NCI-H1048 (cell line): ENCODE measurements around the gene MACROD2.

ENCODE experiments used
- DNase-seq: peaks from one replicate; lab custom pipeline; 2025; lab: John Stamatoyannopoulos, UW

The MACROD2 gene

DNA sequence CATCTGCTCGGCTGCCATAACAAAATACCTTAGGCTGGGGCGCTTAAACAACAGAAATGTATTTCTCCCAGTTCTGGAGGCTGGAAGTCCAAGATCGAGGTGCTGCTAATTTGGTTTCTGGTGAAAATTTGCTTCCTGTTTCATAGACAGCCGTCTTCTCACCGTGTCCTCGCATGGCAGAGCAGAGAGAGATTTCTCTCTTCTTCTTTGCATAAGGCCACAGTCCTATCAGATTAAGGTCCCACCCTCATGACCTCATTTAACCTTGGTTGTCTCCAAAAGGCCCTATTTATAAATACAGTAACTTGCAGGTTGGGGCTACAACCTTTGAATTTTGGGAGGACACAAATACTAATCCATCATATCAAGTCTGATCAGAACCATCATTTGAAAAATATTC is 2033.6 kb downstream of the MACROD2 start:
- DNase-seq = no peak

DNA sequence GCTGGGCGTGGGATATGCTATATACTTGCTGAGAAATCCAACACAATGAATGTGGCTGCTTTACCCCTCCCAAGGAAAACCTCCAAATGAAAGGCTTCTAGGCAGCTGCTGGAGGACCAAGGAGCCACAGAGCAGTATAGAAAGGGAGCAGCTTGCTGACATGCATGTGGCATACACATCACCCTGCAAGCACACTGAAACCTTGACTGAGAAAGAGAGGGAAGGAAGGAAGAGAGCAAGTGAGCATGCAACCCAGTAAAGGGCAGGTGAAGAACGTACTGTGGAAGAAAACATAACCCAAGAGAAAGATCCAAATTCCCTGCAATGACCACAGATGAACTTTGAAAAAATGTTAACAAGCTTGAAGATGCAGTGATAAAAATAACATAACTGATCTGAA is 2034.9 kb downstream of the MACROD2 start:
- DNase-seq = no peak

DNA sequence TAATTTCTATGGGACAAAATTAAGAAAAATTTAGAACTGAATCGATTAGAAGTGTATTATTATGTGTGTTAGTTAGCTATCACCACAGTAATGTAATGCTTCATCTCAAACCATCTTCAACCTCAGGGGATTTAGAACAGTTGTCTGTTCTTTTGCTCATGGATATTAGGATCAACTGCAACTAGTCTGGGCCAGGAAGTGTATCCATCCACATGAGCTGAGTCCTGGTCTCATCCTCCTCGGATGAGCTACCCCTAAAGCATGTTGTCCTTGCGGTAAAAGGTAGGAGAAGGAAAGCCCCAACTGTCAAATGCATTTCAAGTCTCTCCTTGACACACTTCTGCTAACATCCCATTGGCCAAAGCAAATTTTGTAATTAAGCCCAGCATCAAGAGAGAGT is 2040.3 kb downstream of the MACROD2 start:
- DNase-seq = no peak

DNA sequence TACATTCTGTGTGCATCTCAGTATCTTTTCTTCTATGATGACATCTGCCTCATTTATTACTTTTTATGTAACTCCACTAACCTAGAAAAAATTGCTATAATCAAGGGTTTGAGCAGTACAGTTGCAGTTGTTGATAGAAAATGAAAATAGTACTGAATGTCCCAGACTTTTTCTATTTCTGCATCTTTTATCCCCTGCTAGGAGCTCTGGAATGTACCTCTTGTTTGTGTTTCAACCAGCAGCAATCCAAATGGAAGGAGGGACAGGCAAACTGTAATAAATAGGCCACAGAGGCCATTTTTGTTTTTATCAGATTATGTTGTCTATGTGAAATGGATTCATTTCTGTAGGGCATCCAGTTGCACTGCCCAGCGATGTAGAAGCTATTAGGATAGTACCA is 2041.0 kb downstream of the MACROD2 start:
- DNase-seq = no peak

DNA sequence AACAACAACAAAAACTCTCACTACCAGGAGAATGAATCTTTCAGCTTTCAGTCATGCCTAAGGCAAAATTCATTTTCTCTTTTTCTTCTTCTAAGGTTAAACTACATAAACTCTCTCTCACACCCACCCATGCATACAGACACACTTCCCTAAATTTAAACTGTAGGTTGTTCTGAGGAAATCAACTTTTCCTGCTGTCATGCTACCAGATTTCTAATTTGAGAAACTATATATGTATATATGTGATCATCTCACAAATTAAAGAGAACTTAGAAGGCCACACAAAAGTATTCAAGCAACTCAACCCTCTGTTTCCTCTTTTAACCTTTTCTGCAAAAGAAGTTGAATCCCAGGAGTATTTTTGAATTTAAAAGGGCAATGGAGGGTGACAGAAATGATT is 2045.4 kb downstream of the MACROD2 start:
- no peak for DNase-seq

DNA sequence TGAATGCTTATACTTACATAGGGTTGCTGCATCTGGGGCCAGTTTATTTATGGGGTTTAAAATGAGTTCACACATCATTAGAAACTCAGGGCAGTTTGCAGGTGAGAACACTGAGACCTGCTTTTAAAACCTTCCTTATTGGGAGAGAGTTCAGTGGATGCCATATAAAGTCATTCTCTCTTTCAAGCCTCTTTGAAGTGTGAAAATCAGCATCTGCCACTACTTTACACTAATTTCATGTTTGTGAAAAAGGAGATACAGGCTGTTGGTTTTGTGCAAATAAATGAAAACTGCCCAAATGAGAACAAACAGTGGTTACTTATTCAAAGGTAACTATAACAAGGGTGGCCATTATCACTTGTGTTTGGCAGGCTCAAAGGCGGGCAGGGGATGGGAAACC is 2047.4 kb downstream of the MACROD2 start:
- no peak for DNase-seq

DNA sequence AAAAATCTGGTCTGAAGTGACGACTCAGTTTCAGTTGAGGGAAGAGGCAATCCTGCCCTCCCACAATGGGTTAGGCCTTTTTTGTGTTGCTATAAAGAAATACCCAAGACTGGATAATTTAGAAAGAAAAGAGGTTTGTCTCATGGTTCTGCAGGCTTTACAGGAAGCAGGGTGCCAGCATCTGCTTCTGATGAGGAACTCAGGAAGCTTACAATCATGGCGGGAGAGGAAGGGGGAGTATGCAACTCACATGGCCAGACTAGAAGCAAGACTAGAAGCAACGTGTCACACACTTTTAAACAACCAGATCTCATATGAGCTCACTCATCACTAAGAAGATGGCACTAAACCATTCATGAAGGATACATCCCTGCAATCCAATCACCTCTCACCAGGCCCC is 2048.6 kb downstream of the MACROD2 start:
- no peak for DNase-seq

DNA sequence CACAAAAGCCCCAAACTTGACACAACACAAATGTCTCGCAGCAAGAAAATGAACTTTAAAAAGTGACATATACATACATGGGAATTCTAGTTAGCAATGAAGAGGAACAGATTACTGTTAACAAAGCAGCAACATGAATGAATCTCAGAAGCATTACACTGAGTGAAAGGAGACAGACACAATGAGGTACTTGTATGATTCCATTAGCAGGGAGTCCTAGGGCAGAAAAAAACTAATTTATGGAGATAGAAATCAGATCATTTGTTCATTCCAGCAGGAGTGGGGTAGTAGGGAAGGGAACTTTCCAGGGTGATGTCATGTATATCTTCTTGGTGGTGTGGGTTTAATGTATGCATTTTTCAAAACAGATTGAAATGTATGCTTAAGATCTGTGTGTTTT is 2053.6 kb downstream of the MACROD2 start:
- no peak for DNase-seq

DNA sequence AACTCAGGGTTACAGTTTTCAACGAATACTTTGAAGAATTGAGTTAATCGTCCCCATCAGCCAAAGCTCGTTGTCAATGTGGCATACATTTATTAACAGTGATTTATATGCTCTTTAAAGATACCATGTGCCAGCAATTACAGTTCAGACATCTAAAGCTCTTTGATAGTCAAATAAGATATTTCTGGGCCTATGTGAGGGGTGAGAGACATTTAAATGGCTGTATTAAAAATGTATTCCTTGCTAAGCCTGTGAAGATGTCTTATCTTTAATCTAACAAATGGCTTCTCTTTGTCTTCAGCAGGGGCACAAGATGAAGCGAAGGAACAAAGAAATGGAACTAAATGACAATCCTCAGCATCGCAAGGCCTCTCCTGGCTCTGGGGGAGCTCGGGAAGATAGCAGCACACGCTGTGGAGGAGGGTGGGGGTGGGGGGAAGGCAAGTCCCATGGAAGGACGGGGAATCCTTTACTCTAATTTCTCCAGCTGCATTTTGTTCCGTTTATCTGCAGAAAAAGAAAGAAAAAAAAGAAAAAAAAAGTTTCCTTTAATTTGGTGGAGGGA is 2054.3 kb downstream of the MACROD2 start:
- DNase-seq = no peak

DNA sequence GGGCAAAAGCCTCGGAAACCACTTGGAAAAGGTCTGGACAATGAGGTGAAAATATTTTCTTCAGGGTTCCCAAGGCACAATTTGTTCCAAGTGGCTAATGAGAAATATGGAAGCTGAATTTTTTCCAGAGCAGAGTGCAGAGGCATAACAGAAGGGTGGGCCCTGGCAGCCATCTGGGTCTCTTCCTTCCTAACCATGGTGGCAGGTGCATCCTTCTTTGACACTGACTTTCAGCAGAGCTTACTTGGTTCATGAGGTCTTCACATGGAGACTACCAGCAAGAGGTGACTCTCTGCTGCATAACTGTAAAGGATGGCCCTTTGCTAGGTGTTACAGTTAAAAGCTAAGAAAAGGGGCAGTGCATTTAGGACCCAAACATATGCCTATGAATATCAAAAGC is 2055.1 kb downstream of the MACROD2 start:
- no peak for DNase-seq

DNA sequence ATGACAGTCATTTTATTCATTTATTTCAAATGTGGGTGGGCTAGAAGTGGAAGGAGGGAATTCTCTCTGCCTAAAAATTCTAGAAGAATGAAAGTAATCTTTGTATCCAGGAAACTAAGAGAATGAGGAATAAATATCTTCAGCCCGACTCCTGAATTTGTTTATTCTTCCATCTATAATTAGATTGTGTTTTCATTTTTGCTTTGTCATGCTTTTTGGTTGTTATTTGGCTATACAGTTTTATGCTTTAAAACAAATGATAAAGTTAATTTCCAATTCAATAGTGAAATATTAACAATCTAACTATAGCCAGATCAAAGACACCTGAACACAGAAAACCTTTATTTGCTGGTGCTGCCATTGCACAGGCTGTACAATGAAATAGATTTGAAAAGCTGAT is 2056.7 kb downstream of the MACROD2 start:
- DNase-seq = no peak

DNA sequence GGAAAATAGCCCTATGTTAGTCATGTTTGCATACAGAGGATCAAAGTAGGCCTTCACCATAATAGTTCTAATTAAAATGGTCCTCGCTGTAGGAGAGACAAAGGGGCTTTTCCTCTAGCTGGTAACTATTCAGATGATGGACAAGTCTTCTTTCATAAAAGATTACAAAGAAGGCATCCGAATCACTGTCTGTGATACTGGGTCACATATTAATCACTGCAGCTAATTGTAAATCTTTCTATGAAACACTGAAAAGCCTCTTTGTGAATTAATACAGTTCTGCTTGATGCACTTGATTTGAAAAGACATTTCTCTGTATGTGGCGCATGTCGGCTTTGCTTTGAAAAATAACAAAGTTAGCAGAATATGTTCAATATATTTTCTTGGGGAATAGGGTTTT is 2057.1 kb downstream of the MACROD2 start:
- DNase-seq = no peak

DNA sequence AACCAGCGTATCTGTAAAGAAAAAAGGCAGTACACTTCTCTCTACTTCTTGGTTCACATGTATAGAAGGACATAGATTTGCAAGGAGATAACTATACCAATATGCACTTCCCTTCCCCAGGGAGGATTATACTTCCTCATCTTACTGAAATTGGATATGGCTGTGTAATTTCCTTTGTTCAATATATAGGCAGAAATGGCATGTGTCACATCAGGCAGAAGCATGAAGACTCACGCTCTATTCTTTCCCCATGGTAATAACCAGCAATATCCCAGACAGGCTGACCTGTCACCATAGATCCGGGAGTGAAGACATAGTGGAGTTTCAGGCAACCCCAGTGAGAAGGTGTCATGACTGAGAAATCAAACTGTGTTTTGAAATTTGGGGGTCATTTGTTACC is 2059.7 kb downstream of the MACROD2 start:
- no peak for DNase-seq

DNA sequence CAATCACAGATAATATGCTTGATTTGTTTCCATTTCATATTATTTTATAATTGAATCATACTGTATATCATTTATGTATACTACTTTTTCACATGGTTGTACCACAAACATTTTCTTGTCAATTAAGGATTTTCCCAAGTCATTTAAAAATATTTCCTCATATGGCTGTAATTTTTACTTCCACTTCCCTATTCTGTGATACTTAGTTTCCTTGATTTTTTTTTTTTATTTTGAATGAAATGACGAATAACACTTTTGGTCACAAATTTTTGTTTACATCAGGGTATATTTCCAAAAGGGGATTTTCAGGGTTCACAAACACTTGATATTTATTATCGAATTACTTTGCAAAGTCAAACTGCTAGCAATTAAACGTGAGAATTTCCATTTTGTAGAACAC is 2062.3 kb downstream of the MACROD2 start:
- no peak for DNase-seq

DNA sequence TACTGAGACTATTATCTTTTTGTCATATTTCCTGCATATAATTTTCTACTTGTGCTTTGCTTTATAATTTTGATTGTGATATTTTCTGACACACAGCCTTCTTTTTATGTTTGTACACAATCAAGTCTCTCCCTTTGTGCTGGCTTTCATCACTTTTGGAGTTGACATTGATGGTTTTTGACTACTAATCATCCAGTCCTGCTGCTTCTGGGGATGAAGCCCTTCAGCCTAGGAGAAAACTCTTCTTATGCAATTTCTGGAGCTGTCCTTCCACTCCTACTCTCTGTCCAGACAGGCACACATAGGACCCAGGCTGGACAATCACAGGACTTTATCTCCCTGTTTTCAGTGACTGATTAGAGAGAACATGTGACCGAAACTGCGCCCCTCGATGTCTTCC is 2063.0 kb downstream of the MACROD2 start:
- DNase-seq = no peak

DNA sequence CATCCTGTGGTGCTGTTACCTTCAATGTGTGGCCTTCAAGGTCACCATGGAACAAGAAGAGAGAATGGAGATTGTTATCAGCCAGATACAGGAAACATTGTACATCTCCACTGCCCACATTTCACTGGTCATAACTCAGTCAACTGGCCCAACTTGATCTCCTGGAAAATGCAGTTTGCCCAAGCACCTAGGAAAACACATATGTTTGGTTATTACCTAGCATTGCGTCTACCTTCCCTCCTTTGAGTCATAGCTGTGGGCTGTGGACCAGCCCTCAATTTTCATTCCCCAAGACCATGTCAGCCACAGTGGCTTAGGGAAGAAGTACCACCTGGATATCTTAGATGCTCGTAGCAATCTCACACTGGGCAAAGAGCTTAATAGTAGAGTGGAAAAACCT is 2064.5 kb downstream of the MACROD2 start:
- no peak for DNase-seq

DNA sequence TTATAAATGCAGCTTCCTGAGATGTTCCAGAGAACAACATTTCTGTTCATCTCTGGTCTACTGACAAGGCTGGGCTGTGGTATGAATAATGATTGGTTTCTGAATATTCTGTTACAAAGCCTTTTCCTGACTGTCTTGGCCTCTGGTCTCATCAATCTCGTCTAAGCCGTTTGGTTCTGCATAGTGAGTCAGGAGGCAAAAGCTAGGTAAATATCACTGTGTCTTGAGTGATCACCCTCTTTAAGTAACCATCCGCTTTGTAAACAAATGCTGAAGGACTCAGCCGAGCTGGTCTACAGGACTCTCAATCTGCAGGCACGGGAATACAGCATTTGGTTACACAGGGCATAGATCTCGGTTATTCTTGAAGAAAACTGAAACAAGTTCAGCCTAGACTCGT is 2066.0 kb downstream of the MACROD2 start:
- DNase-seq = no peak

DNA sequence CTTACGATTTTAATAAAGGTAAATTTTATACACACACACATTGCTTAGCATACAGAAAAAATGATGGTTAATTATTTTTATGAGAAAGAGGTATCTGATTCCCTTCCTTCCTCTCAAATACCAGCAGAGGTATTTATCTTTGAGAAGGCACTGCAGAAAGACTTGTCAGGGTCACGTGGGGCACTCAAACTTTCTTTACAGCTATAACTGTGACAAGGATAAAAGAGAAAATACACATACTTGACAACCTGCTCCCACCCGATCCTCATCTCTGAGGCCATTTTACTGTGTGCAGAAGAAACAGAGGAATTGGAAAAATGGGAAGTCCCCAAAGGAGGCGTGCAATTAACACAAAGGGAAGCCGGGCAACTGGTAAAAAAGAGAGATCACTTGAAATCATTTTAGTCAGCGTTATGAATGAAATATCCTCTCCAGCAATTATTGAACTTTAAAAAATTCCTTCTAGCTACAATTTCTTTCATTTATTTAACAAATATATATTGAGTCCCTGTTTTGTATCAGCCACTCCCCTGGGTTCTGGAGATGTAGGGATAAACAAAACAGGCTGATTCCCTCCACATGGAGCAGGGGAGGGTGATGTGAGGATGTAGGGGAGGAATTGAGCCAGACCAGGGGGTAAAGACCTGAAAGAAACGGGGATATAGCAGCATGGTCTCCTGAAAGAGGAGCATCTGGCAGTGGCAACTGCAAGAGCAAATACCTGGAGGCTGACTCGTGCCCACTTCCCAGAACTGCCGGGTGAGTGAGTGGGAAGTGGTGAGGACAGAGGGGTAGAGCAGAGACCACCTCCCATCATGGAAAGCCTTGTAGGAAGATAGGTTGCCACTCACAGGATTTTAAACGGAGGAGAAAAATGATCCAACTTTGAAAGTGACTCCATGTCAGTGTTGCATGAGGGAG is 2067.6 kb downstream of the MACROD2 start:
- DNase-seq = no peak

DNA sequence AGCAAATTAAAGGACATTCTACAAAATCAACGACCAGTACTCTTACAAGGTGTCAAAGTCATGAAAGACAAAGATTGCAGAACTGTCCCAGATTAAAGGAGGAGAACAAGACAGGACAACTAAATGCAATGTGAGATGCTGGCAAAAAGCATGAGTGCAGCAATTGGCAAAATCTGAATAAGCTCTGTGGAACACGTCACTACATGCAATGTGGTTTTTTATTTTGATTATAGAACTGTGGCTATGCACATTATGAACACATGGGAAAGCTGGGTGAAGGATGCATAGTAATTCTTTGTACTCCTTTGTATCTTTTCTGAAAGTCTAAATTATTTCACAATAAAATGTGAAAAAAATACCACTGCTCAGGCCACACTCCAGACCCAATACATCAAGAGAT is 2068.6 kb downstream of the MACROD2 start:
- no peak for DNase-seq

DNA sequence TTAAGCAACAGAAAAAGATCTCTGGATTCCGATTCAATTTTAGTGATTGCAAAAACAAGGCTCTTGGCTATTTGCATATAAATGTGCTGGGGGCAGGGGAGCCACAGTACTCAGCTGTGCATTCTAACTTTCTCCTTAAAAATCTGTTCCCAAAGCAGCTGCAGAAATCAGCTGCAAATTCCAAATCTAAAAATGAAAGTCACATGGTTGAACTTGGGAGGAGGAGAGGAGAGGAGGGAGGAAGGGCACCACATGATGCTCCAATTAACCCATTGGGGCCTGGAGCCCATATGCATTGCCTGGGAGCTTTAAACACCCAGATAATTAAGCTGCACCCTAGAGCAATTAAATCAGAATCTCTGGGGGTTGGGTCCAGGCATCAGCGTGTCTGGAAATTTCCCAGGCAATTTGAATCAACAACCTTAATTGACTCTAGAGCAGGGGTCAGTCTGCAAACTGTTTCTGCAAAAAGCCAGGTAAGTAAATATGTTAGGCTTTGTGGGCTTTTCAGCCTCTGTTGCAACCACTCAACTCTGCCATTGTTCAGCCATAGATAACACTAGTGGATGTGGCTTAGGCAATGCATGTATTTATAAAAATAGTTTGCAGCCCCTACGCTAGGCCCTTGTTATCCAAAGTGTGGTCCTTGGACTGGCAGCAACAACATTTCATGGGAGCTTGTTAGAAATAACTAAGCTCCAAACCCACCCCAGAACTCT is 2069.8 kb downstream of the MACROD2 start:
- no peak for DNase-seq

DNA sequence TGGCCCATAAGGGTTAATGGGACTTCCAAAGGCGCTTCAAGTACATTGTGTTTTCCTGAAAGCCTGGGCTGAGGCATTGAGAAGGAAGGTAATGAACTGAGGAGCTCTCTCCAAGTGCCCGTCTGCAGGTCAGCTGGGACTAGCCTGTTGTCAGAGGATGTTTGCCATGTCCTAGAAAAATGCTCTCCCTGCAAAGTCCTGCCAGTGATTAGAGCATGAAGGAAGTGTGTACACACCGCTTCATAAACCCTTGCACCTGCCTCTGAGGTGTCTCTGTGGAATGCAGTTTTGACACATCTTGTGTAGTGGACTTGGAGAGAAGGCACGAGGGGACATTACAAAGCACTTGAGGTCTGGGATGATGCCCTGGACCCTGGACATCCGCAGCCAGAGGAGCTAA is 2071.3 kb downstream of the MACROD2 start:
- DNase-seq = no peak

DNA sequence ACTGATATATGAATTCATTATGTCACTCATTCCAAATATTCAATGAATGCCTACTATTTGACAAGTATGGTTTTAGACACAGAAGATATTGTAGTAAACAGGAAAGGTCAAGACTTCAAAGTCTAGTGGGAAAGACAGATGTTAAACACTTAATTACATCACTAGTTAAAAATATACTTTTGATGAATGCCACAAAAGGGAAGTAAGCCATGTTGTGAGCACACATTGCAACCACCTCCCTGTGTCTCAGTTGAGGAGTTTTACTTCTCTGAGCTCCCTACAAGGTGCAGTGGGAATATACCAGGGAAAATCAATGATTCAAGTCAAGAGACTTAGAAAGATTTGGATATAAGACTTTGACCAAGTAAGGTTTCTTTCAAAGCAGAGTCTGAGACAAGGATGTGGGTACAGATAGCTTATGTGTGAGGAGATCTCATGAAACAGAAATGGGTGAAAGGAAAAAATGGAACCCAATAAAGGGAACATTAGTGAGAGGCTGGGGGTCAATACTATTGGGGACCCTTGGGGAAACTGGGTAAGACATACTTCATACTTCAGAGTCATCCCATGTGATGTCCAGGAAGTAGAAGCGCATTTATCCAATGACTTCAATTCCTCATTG is 2074.2 kb downstream of the MACROD2 start:
- DNase-seq = no peak

DNA sequence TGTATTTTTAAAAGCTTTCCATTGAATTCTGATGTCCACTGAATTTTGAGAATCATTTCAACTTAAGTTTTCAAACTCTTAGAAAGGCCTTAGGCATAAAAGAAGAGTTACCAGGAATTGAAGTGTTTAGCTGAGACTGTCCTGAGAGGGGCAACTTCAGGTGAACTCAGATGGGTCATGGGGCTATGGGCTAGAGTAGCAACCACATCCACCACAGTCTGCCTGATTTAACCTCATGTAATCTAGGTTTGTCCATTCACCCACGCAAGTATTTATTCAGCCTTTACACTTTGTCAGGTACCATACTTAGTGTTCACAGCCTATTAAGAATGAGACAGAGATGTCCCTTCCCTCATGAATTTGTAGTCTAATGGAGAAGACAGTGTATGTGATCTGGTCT is 2076.9 kb downstream of the MACROD2 start:
- no peak for DNase-seq
